OCI-LY3 (cell line): ENCODE results near the gene PCDHGB5.

ENCODE experiments used
- CTCF ChIP-seq: fragments of 200-600, 300-600 bp; sonication (generic); IDR thresholded peaks from 2 replicates; pipeline ENCODE4 v1.5.1; 2014; ENCODE audit warnings: antibody characterized with exemption, low read length, low read depth
- EZH2phosphoT487 ChIP-seq: fragments of 200-600 bp; shearing (Covaris generic); IDR thresholded peaks from 2 replicates; pipeline ENCODE4 v1.6.1; 2018; ENCODE audit warnings: antibody characterized with exemption, mixed run types, low read depth

- TF ChIP-seq CTCF (no peak), EZH2phosphoT487 (no peak)
Observed at GRCh38 chr5:141419074-141419880, 21.5 kb downstream of the PCDHGB5 start.
